PC-9 (cell line): ENCODE measurements around the gene GLRX3.

Experiments
- EZH2 ChIP-seq: fragments of 200-600 bp; sonication (generic); IDR thresholded peaks from 2 replicates; pipeline ENCODE4 v1.8.0; 2017; ENCODE audit warnings: antibody characterized with exemption, low read depth
- TF ChIP-seq, protein P1 (sequence below): fragments of 200-600 bp; sonication (generic); conservative IDR thresholded peaks from 2 replicates; pipeline ENCODE4 v1.6.1; 2017; ENCODE audit warnings: mixed run types, antibody characterized with exemption, mild to moderate bottlenecking, moderate library complexity

DNA sequence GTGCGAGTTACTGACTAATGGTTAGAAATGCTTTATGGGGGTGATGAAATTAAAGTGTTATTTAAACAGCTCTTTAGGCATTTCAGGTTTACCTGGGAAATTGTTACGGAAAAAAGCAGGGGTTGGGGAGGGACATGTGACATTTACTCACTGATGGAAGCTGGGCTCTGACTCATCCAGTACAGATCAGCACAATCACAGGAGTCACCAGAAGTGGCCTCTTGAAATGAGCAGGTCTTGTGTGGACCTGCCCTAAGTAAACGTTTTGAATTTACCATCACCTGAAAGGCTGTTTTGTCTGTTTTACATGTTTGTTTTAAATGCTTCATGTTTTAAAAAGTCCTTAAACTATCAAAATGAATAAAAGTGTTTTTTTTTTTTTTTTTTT is 2.3 kb downstream of the GLRX3 start:
- TF ChIP-seq, protein P1, sequence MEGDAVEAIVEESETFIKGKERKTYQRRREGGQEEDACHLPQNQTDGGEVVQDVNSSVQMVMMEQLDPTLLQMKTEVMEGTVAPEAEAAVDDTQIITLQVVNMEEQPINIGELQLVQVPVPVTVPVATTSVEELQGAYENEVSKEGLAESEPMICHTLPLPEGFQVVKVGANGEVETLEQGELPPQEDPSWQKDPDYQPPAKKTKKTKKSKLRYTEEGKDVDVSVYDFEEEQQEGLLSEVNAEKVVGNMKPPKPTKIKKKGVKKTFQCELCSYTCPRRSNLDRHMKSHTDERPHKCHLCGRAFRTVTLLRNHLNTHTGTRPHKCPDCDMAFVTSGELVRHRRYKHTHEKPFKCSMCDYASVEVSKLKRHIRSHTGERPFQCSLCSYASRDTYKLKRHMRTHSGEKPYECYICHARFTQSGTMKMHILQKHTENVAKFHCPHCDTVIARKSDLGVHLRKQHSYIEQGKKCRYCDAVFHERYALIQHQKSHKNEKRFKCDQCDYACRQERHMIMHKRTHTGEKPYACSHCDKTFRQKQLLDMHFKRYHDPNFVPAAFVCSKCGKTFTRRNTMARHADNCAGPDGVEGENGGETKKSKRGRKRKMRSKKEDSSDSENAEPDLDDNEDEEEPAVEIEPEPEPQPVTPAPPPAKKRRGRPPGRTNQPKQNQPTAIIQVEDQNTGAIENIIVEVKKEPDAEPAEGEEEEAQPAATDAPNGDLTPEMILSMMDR: no peak
- TF ChIP-seq EZH2: no peak
